Calu3 (cell line): ENCODE results near the gene COL4A2. TPM values are rescaled to one million over a fixed set of nuclear protein-coding genes. Genes with fewer than 3 reads are reported as not detected.

Experiments
- BruUV-seq: library from RNA; stranded (reverse); fragments of 400-500 nt; replicated peaks from 2 replicates; lab custom pipeline; 2021; lab: Mats Ljungman, UMichigan
- CTCF ChIA-PET: fragments of 300-600 bp; sonication (Branson Sonifier 250); formaldehyde crosslinking; loops from one replicate; lab custom pipeline; 2022; ENCODE audit warnings: antibody characterized with exemption; lab: Charles Lee
- DNase-seq: peaks from one replicate; pipeline ENCODE4 v3.0.0; 2022
- H3K27ac Mint-ChIP-seq: one replicate; pipeline ENCODE4 v1.8.0; 2022; ENCODE audit warnings: mixed read lengths; ENCODE audit not compliant: unreplicated experiment
- H3K27me3 Mint-ChIP-seq: one replicate; pipeline ENCODE4 v1.8.0; 2022; ENCODE audit warnings: mixed read lengths; ENCODE audit not compliant: unreplicated experiment
- H3K36me3 Mint-ChIP-seq: one replicate; pipeline ENCODE4 v1.8.0; 2022; ENCODE audit warnings: mild to moderate bottlenecking, moderate library complexity, mixed read lengths; ENCODE audit not compliant: insufficient read depth, unreplicated experiment
- H3K4me1 Mint-ChIP-seq: one replicate; pipeline ENCODE4 v1.8.0; 2022; ENCODE audit warnings: mild to moderate bottlenecking, low read depth, mixed read lengths; ENCODE audit not compliant: unreplicated experiment
- H3K4me3 Mint-ChIP-seq: one replicate; pipeline ENCODE4 v1.8.0; 2022; ENCODE audit warnings: mild to moderate bottlenecking, low read depth, moderate library complexity, mixed read lengths; ENCODE audit not compliant: unreplicated experiment
- H3K9me3 Mint-ChIP-seq: one replicate; pipeline ENCODE4 v1.8.0; 2022; ENCODE audit warnings: low read depth, mixed read lengths; ENCODE audit not compliant: unreplicated experiment
- CTCF ChIP-seq: fragments of 200-600 bp; IDR thresholded peaks from one replicate; pipeline ENCODE4 v1.8.0; 2022; ENCODE audit warnings: antibody characterized with exemption; ENCODE audit not compliant: unreplicated experiment
- intact Hi-C: fragments of 100-400 bp; cut with micrococcal nuclease; formaldehyde crosslinking; loops from one replicate; pipeline ENCODE4 v1.10.0; 2022; ENCODE audit not compliant: unreplicated experiment
- total RNA-seq: library from RNA; stranded (reverse); gene quantifications from 2 replicates; pipeline ENCODE4 v1.2.3, GENCODE V29; 2022

COL4A2 gene
- total RNA-seq, 1 experiment from 2014 or later, result 0.42 TPM

GRCh38 chr13:110356362-110356761, 49.3 kb downstream of the COL4A2 start:
- Mint-ChIP-seq H3K9me3 (no peaks in the 10 kb centered on the region), H3K27ac (no peak overlapping the region), H3K4me3 (no peak overlapping the region), H3K36me3 (no peaks in the 10 kb centered on the region), H3K4me1 (no peaks in the 10 kb centered on the region), H3K27me3 (no peaks in the 10 kb centered on the region)
- TF ChIP-seq CTCF, result no peak
- intact Hi-C loops, result no loop called here
- no peak for DNase-seq
- CTCF ChIA-PET, result no interaction called here
- no TSS peak for BruUV-seq

GRCh38 chr13:110358381-110358780, 51.3 kb downstream of the COL4A2 start:
- Mint-ChIP-seq H3K36me3 (no peaks in the 10 kb centered on the region), H3K4me1 (no peaks in the 10 kb centered on the region), H3K9me3 (no peaks in the 10 kb centered on the region), H3K27me3 (no peaks in the 10 kb centered on the region), H3K27ac (no peak overlapping the region), H3K4me3 (no peak overlapping the region)
- no peak for TF ChIP-seq CTCF
- CTCF ChIA-PET, result no interaction called here
- intact Hi-C loops, result no loop called here
- DNase-seq, result no peak
- no TSS peak for BruUV-seq

GRCh38 chr13:110359840-110360301, 52.8 kb downstream of the COL4A2 start:
- H3K4me3 Mint-ChIP-seq, result no peak overlapping the region
- intact Hi-C loops, result no loop called here
- no TSS peak for BruUV-seq
- no peaks in the 10 kb centered on the region for H3K27me3 Mint-ChIP-seq
- CTCF ChIA-PET, result no interaction called here
- TF ChIP-seq CTCF, result no peak
- no peaks in the 10 kb centered on the region for H3K4me1 Mint-ChIP-seq
- no peaks in the 10 kb centered on the region for H3K36me3 Mint-ChIP-seq
- no peaks in the 10 kb centered on the region for H3K9me3 Mint-ChIP-seq
- H3K27ac Mint-ChIP-seq, result no peak overlapping the region
- DNase-seq, result no peak

- Mint-ChIP-seq H3K4me1 (no peaks in the 10 kb centered on the region), H3K4me3 (no peak overlapping the region), H3K27ac (no peak overlapping the region), H3K27me3 (no peaks in the 10 kb centered on the region), H3K36me3 (no peaks in the 10 kb centered on the region), H3K9me3 (no peaks in the 10 kb centered on the region)
- intact Hi-C loops, result no loop called here
- no TSS peak for BruUV-seq
- no peak for TF ChIP-seq CTCF
- CTCF ChIA-PET, result no interaction called here
- no peak for DNase-seq
These were observed 53.5 kb downstream of the COL4A2 start for GRCh38 chr13:110360598-110360997.
